ENCODE data around the gene CAMKK2.
"Not testable (repeated sequence)": the region's sequence is repeated elsewhere in the genome, so short reads cannot be mapped to it uniquely, and the experiment has no call there.

Gene CAMKK2

DNA sequence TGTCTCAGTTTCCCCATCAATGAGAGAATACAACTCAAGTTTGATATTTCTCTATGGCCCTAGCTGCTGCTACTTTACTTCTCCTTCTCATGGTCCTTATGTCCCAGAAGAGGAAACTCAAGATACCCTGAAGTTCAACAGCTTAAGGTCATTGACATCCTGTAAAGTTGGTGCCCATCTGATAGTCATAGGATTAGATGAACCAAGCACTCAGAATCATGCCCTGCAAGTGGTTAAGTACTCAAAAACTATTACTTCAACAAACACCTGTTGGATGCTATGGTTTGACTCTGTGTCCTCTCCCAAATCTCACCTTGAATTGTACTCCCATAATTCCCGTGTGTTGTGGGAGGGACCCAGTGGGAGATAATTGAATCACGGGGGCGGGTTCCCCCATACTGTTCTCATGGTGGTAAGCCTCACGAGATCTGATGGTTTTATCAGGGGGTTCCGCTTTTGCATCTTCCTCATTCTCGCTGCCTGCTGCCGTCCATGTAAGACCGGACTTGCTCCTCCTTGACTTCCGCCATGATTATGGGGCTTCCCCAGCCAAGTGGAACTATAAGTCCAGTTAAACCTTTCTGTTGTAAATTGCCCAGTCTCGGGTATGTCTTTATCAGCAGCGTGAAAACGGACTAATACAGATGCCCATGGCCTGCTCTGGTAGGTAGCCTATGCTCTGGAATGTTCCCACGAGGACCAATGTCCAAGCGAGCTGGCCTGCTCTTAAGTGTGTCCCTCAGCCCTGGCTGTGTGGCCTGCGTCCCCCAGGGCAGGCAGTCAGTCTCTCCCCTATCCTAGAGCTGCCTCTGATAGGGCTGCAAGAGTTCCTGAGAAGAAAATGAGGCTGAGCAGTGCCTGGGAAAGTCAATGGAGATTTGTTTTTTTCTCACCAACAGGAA lies 18.1 kb downstream of the CAMKK2 start:
- no peak for DNase-seq

DNA sequence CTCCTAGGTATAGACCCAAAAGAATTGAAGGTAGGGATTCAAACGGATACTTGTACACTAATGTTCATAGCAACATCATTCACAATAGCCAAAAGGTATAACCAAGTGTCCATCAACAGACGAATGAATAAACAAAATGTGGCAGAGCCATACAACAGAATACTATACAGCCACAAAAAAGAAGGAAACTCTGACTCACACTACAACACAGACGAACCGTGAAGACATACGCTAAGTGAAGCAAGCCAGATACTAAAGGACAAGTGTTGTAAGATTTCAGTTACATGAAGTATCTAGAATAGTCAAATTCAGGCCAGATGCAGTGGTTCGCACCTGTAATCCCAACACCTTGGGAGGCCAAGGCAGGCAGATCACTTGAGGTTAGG lies 19.1 kb downstream of the CAMKK2 start:
- no peak for DNase-seq

DNA sequence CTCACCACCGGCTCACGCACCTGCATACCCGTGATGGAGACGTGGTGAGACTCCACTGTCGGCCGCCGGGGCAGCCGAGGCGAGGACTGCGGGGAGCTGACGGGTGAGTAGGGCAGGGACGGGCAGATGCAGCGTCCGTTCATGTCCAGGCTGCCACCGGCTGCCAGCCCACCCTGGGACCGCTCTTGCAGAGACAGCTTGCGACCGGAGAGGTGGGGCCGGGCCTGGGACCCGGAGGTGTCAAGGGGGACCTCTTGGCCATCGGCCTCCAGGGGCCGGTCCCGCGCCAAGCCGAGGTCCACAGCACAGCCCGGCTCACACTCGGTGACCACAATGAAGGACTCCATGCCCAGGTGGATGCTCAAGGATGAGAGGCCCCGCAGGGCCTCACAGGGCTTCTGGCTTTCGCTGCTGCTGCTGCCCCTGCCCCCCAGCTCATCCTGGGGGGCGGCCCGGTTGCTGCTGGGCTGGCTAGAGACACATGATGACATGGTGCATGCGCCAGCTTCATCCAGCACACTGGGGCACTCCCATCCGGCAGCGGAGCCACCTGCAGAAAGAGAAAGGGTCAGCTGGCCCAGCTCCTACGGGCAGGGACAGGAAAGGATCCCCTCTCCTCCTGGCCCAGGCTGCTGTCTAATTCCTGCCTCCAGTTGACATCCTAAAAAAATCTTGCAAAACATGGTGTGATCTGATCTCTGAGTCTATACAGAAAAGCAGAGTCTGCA lies 22.3 kb downstream of the CAMKK2 start:
- no peak for DNase-seq

DNA sequence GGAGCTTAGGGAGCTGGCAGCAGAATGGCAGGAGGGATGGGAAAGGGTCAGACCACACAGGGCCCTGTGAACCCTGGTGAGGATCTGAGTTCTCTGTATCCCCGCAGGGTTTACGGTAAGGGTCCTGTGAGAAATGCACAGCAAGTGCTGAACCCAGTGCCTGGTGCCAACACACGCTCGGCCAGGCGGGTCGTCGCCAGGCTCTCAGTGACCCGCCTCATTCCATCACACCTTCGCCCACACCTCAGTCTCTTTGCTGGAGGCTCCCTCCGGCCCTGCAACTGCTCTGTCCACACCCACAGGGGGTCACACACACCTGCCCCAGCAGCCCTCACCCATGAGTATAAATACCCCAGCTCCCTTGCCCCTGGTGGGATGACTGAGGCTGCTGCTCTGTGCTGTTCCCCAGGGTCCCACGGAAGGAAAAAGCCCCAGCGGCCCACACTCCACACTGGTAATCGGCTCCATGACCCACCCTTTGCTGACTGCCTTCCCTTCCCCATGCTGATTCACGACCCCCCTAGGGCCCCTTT lies 23.1 kb downstream of the CAMKK2 start:
- no peak for DNase-seq

DNA sequence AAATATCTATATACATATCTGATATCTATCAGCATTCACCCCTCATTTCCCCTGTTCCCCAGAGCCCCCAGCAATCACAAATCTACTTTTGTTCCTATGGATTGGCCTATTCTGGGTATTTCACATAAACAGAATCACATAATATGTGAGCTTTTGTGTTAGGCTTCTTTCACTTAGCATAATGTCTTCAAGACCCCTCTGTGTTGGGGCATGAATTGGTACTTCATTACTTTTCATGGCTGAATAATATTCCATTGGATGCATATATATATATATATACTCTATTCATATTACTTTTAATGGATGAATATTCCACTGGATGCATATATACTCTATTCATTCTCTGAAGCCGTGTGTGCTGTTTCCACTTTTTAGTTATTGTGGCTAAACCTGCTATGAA lies 28.7 kb downstream of the CAMKK2 start:
- no peak for DNase-seq

DNA sequence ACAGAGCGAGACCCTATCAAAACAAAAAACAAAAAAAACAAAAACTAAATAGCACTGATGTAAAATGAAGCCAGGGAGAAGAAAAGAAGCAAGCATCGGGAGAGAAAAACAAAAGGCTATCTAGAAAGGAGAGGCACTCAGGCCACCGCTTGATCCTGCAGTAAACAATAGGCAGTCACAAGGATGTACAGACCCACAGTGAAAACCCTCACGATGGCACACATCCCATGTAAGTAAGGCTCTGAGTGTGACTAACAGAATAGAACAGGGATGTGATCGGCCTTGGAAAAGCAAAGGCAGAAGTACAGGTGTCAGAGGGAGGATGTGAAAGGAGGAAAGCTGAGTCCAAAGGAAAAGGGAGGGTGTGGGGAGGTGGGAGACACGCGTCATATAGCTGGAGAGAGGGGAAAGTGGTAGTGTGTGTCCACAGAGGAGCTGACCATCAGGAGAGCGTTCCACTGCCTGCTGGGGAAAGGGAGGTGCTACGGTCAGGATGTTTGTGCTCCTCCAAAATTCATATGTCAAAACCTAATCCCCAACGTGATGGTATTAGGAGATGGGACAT lies 31.5 kb downstream of the CAMKK2 start:
- DNase-seq, result no peak

DNA sequence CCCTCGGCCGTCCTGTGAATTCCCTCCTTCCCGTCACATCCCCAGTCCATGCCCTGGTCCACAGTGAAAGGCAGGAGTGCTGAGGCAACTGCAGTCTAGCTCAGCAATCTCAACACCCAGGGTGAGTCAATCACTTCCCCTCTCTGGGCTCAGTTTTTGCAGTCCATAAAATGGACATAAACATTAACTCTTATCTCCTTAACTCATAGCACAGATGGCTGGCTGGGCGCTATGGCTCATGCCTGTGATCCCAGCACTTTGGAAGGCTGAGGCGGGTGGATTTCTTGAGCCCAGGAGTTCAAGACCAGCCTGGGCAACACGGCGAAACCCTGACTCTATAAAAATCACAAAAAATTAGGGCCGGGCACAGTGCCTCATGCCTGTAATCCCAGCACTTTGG lies 32.4 kb downstream of the CAMKK2 start:
- no peak for DNase-seq

DNA sequence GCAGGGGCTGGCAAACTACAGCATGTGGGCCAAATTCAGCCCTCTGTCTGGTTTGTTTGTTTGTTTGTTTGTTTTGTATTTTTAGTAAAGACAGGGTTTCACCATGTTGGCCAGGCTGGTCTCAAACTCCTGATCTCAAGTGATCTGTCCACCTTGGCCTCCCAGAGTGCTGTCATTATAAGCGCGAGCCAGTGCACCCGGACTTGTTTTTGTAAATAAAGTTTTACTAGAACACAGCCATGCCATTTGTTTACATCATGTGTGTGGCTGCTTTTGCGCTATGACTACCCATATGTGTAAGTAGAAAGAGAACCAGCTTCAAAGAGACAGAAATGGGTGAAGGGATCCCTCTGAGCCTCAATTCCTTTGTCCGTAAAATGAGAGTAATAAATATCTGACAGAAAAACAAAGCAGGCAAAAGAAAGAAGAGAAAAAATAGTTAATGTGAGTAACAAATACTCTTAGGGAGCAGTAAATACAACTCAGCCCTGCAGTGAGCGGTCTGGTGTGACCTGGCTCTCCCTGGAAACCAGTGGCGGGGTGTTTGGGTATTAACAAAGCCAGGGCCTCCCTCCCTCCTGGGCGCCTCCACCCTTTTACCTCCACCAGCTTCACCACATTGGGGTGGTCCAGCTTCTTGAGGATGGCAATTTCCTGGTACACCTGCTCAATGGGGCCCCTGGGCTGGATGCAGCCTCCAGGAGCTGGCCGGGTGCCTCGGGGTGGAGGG lies 33.1 kb downstream of the CAMKK2 start:
- DNase-seq, result no peak

DNA sequence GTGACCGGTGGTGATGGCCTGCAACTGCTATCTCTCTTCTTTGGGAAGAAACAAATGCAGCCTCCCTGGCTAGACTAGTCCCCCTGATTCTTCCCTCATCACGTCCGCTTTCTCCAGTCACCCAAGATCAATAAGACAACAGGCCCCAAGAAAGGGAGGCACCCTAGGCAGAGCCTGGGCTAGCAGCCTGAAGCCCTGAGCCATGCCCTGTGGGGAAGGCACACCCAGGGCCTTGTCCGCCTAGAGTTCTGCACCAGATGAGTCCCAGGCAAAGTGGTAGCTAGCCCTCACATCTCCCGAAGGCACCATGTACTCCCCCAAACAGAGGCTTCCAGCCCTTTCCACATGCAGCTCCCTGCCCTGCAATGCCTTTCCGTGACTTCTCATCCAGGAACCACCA lies 35.1 kb downstream of the CAMKK2 start:
- DNase-seq, result no peak

DNA sequence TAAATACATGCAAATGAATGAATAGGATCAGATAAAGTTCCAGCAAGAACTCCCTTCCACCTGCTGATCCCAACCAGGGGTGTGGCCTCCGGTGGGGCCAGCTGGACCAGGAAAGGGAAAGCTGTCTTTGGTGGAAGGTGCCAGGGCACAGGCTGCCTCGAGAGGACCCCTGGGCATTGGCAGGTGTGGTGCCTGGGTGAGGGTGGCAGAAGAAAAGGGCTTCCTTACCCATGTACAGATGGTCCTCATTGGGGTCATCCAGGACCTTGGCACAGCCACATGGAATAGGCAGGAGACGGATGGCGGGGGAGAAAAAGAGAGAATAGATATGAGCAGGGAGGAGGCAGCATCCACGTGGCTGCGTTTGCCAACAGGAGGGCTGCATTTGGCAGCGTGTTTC lies 36.4 kb downstream of the CAMKK2 start:
- DNase-seq, result no peak

DNA sequence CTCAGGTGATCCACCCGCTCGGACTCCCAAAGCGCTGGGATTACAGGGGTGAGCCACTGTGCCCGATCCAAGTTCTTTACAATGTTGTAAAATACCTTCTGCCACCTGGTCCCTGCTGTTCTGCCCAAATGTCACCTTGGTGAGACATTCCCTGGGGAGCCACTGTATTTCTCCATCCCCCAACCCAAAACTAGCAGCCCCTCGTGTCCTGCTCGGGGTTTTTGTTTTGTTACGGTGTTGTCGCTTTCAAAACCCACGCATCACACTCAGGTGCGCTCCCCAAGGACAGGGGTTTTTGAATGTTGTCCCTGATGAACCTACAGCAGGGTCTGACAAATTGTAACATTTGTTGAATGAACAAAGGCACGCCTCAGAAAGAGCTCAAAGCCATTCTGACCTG lies 37.4 kb downstream of the CAMKK2 start:
- DNase-seq, result no peak

DNA sequence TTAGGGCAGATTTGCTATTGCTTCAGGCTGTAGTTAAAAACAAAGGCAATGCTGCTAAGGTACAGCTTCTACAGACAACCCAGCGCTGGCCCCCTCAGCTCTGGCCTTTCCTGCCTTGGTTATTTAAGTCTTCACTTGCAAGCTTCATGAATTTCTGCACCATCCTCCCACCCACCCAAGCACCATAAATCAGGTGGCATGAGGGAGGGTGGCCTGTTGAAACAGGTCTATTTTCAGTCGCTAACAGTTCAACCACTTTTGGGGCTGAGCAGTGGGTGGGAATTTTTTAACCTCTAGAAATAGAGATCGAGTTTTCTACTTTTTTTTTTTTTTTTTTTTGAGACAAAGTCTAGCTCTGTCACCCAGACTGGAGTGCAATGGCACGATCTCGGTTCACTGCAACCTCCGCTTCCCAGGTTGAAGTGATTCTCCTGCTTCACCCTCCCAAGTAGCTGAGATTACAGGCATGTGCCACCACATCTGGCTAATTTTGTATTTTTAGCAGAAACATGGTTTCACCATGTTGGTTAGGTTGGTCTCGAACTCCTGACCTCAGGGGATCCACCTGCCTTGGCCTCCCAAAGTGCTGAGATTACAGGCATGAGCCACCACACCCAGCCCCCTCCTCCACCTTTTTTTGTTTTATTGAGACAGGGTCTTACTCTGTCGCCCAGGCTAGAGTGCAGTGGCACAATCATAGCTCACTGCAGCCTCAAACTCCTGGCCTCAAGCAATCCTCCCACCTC lies 38.6 kb downstream of the CAMKK2 start:
- not testable (repeated sequence) for DNase-seq

DNA sequence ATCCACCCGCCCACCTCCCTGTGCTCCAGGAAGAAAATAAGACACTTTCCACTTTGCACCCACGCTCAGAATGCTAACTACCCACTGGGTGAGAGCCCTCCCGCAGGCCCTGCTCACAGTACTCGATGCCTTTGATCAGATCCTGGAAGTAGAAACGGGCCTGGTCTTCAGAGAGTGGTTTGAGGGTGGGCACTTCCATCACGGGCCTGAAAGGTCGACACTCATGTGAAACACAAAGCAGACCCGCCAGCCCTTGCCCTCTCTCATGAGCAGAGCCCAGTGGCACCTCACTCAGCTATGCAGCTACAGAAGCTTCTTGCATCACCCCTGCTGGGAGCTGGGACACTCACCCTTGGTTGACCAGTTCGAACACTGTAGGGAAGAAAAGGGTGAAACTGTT lies 41.1 kb downstream of the CAMKK2 start:
- no peak for DNase-seq

DNA sequence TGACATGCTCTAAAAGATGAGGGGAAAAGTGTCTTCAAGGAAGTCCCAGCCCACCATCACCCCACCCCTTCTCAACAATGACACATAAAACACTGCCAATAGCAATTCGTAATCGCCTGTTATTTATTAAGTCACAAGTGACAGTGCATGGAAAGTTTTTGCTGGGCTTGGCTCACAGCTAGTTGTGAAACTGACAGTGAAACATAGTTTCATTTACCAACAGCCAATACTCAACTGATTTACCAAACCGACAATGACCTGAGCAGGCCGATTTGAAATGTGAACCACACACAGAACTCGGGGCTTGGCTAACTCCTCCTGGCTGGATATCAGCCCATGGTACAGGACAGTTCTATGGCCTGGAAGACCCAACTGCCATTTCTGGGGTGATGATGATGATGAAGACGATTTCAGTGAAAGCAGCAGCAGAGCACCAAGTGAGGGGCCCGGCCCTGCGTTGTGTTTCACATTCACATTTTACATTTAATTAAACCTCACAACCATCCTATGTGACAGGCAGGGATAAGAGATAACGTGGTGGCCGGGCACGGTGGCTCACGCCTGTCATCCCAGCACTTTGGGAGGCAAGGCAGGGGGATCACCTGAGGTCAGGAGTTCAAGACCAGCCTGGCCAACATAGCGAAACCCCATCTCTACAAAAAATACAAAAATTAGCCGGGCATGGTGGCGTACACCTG lies 42.7 kb downstream of the CAMKK2 start:
- DNase-seq, result no peak

DNA sequence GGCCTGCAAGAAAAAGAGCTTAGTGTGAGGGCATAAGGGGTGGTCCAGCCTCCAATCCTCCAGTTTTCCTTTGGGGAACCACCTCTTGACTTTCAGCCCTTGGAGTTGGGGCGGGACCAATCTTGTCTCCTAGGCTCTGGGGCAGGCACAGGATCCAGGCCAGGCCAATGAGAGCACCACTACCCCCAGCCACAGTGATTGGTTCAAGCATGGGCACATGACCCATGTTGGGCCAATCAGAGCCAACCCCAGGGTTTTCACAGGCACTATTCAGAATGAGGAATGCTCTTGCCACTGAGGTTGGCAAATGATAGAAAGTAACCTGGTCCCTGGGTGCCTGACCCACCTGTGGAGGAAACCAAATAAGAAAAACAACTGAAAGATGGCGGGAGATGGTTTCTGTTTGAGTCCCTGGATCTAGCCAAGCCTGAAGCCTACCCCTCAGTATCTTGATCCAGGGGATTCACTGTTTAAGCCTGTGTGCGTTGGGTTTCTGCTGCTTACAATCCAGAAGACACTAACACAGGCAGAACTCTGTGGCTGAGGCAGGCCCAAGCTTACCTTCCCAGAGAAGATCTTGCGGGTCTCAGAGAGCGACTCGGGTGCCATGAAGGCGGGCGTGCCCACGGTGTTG lies 43.7 kb downstream of the CAMKK2 start:
- no peak for DNase-seq

DNA sequence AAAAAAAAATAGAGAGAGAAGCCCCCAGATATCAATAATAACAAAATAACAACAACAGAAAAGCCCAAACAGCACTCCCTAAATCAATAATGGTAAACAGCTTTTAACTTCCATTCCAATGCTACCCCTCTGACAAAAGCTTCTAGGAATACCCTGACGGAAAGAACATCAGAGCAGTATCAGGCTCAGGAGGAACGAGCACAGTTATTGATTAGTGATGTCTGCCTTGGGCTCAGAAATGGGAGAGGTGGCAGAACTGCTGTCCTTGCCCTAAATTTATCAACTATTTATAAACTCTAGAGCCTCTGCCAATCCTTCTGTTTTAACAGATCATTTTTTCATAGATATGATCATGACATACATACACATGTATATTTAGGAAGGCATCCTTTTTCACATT lies 44.7 kb downstream of the CAMKK2 start:
- DNase-seq, result no peak

DNA sequence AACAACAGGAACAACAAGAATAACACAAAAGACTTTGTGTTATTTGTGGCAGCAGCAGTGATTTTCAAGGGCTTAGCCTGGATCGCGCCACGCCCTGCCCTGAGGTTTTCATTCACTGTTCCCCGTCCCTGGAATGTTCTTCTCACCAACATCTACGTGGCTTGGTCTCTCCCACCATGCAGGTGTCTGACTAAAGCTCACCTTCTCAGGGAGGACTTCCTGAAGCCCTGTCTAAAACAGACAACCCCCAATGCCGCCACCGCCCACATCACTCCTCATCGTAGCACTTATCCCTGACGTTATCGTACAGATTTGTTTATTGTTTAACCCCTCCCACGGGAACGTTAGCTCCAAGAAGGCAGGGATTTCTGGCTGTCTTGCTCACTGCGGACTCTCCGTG lies 46.1 kb downstream of the CAMKK2 start:
- no peak for DNase-seq

DNA sequence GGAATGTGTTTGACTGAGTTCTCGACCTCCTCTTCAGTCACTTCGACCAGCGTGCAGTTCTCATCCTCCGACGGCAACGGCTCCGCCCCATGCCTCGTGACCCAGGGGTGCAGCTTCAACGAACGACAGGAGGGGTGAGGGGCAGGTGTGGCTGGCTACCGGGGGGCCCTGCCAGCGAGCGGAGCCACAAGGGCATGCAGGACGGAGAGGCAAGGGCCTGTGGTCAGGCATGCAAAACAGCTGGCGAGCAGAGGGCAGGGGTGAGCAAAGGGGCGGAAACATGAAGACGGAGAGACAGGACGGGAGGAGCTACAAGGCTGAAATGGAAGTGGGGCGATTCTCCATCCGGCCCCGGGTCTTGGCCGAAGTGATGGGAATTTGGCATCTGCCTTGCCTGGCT lies 47.9 kb downstream of the CAMKK2 start:
- no peak for DNase-seq

DNA sequence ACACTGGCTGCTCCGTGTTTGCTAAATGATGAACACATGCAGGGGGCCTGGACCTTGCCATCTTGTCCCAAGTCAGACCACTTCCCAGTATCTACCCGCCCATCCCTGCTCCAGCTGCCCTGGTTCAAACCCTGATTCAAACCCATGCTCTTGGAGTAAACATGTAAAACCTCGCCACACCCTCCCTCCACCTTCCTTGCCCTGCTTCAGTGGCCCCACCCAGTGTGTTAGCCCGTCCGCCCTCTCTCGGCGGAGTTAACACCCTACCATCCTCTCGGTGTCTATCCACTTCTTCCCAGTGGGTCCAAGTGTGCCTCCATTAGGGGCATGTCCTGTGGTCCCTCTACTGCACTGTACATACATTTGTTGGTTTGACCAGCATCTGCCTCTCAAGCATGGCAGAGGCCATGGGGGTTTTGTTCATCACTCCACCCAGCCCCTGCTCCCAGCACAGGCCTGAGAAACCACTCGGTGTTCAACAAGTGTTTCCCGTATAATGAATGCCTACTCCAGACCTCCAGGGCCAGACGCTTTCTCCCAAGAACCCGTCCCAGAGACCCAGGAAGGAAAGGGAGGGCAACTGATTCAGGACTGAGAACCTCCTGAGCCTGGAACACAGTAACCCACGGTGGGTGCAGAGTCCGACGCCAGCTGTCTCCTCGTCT lies 49.5 kb downstream of the CAMKK2 start:
- DNase-seq, result no peak

DNA sequence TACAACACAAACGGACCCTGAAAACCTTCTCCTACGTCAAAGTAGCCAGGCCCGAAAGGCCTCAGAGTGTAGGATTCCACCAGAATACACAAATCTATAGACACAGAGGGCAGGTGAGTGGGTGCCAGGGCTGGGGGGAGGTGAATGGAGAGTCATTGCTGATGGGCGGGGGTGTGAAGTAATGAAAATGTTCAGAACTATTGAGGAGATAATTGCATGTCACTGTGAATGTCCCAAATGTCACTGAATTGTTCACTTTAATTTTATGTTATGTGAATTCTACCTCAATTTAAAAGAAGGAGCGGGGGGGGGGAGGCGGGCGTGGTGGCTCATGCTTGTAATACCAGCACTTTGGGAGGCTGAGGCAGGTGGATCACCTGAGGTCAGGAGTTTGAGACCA lies 50.6 kb downstream of the CAMKK2 start:
- DNase-seq, result no peak

DNA sequence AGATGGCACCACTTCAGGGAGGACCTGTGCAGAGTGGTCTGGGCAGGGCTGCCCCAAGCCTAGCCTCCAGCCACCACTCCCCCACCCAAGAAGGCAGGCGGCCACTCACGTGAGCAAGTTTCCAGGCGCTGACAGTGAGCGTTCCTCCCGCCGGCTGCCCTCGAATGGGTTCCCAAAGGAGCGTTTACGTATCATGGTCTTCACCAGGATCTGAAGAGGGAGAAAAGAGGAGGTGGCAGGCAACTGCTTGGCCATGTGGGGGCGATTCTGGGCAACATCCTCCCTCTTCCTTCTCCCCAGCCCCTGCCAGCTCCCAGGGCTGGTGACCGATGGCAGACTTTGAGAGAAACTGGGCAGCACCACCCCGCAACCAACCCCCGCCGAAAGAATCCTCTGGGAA lies 51.5 kb downstream of the CAMKK2 start:
- DNase-seq, result no peak
